ENCODE results near the gene NUP210L. TPM values are rescaled to one million over a fixed set of nuclear protein-coding genes. Genes with fewer than 3 reads are reported as not detected.

The NUP210L gene
- total and polyA plus RNA-seq, 9 of the 15 experiments (the other 6 are each of a cell fraction or from before 2014, with no cell fraction given): 0.01 to 0.04 TPM; not detected in 7

- TF ChIP-seq MTF1 (CRISPR knock-in tag; IDR thresholded peaks at IDR 0.05; ENCODE audit: borderline replicate concordance): no peak
- no peak for TF ChIP-seq ZNF133 (CRISPR knock-in tag; IDR thresholded peaks at IDR 0.05)
- TF ChIP-seq, protein P1, sequence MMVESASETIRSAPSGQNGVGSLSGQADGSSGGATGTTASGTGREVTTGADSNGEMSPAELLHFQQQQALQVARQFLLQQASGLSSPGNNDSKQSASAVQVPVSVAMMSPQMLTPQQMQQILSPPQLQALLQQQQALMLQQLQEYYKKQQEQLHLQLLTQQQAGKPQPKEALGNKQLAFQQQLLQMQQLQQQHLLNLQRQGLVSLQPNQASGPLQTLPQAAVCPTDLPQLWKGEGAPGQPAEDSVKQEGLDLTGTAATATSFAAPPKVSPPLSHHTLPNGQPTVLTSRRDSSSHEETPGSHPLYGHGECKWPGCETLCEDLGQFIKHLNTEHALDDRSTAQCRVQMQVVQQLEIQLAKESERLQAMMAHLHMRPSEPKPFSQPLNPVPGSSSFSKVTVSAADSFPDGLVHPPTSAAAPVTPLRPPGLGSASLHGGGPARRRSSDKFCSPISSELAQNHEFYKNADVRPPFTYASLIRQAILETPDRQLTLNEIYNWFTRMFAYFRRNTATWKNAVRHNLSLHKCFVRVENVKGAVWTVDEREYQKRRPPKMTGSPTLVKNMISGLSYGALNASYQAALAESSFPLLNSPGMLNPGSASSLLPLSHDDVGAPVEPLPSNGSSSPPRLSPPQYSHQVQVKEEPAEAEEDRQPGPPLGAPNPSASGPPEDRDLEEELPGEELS (CRISPR knock-in tag; IDR thresholded peaks at IDR 0.05; ENCODE audit: borderline replicate concordance): no peak
- no peak for TF ChIP-seq MGA (IDR thresholded peaks at IDR 0.05)
- peak; percentile 72 for TF ChIP-seq MYC (IDR thresholded peaks at IDR 0.05; ENCODE audit: low read depth, low read length)
- TF ChIP-seq MYC (CRISPR knock-in tag; IDR thresholded peaks at IDR 0.05; ENCODE audit: borderline replicate concordance, low read depth): no peak
- TF ChIP-seq E2F3 (CRISPR knock-in tag; IDR thresholded peaks at IDR 0.05): no peak
- TF ChIP-seq ZNF143 (CRISPR knock-in tag; IDR thresholded peaks at IDR 0.05): no peak
- TF ChIP-seq FOXK1 (CRISPR knock-in tag; IDR thresholded peaks at IDR 0.05; ENCODE audit: borderline replicate concordance): no peak
- TF ChIP-seq PHF8 (IDR thresholded peaks at IDR 0.05; ENCODE audit: borderline replicate concordance, low read length): no peak
- peak; percentile 98 to 99 for TF ChIP-seq FOXA3 (CRISPR knock-in tag; conservative IDR thresholded peaks at IDR 0.05 in 1 of 2, IDR thresholded peaks at IDR 0.05 in 1 of 2)
- TF ChIP-seq PHB (CRISPR knock-in tag; IDR thresholded peaks at IDR 0.05): no peak
- TF ChIP-seq TEAD4 (IDR thresholded peaks at IDR 0.05; ENCODE audit: low read length): peak; percentile 77
- no peak for TF ChIP-seq TEAD4 (CRISPR knock-in tag; IDR thresholded peaks at IDR 0.05; ENCODE audit: borderline replicate concordance)
Measured at GRCh38 chr1:154186852-154187501, 32.1 kb upstream of the NUP210L start (continued).

Measured in K562 (cell line).